SK-N-SH treated with all-trans-retinoic acid at 6 μM for 48 hours (cell line): ENCODE measurements around the gene SPATA21.
A peak's percentile ranks its signal among the peaks of the same experiment; 100 is the strongest.

Source experiments
- ARNTL ChIP-seq: fragments of 450-650 bp; formaldehyde crosslinking; IDR thresholded peaks from 2 replicates; pipeline ENCODE4 v1.5.0; 2020; ENCODE audit warnings: low read depth, mild to moderate bottlenecking, moderate library complexity, borderline replicate concordance
- CREB5 ChIP-seq: fragments of 250-450 bp; sonication (Bioruptor Pico); IDR thresholded peaks from 2 replicates; pipeline ENCODE4 v1.5.1; 2020; ENCODE audit warnings: low read depth, mild to moderate bottlenecking, moderate library complexity
- CSDC2 ChIP-seq: fragments of 250-450 bp; sonication (Bioruptor Pico); IDR thresholded peaks from 2 replicates; pipeline ENCODE4 v1.5.0; 2020; ENCODE audit warnings: mild to moderate bottlenecking, moderate library complexity
- GLIS3 ChIP-seq: fragments of 250-450 bp; sonication (Bioruptor Pico); IDR thresholded peaks from 2 replicates; pipeline ENCODE4 v1.5.0; 2020; ENCODE audit warnings: mild to moderate bottlenecking, moderate library complexity
- ISL1 ChIP-seq: fragments of 250-450 bp; sonication (Bioruptor Pico); IDR thresholded peaks from 2 replicates; pipeline ENCODE4 v2.1.2; 2022; ENCODE audit warnings: mild to moderate bottlenecking, moderate library complexity
- ZFP3 ChIP-seq: fragments of 250-450 bp; sonication (Bioruptor Pico); IDR thresholded peaks from 2 replicates; pipeline ENCODE4 v1.5.0; 2020; ENCODE audit warnings: mild to moderate bottlenecking, moderate library complexity
- ZFP30 ChIP-seq: fragments of 450-650 bp; formaldehyde crosslinking; IDR thresholded peaks from 2 replicates; pipeline ENCODE4 v1.5.0; 2022; ENCODE audit warnings: mild to moderate bottlenecking, moderate library complexity
- ZNF8 ChIP-seq: fragments of 450-650 bp; formaldehyde crosslinking; IDR thresholded peaks from 2 replicates; pipeline ENCODE4 v1.5.0; 2020; ENCODE audit warnings: mild to moderate bottlenecking, moderate library complexity
- TF ChIP-seq, protein P1 (sequence below): fragments of 250-450 bp; sonication (Bioruptor Pico); IDR thresholded peaks from 2 replicates; pipeline ENCODE4 v1.8.0; 2021; ENCODE audit warnings: low read depth, mild to moderate bottlenecking, moderate library complexity, borderline replicate concordance
- TF ChIP-seq, protein P2 (sequence below): fragments of 250-450 bp; sonication (Bioruptor Pico); IDR thresholded peaks from 2 replicates; pipeline ENCODE4 v1.5.0; 2020; ENCODE audit warnings: mild to moderate bottlenecking, moderate library complexity

DNA sequence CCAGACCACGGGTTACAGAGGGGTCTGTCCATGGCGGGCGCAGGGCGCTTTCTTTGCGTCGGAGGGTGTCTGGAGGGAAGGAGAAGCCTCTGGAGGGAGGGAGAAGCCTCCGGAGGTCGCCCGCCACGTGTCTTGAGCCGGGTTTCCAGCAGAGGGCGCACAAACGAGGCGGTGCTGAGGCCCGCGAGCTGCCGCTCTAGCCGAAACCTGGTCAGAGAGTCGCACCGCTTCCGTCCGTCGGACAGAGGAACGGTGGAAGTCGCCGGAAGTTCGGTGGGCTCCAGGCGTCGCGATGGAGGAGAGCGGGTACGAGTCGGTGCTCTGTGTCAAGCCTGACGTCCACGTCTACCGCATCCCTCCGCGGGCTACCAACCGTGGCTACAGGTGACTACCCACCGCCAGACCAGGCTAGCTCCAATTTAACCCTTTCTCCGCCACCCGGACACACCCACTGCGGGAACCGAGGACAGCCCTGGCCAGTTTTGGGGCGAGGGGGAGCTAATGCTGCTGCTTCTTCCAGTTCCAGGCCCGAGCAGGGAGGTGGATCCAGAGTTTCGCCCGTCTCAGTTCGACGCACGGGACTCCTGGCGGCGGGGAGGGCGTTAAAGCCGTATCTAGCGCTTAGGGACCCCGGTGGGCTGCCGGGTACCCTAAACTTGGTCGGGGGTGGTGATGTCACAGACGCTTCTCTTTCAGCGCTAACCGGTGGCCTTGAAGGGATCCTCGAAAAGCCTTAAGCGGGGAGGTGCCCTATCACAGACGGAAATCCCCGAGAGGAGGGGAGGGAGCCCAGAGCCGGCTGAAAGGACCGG, 3.5 kb upstream of the SPATA21 start, which contains the start of gene NECAP2:
- TF ChIP-seq ZFP30 (CRISPR knock-in tag) (no peak), ARNTL (CRISPR knock-in tag) (no peak), ZNF8 (CRISPR knock-in tag) (no peak), CSDC2 (CRISPR knock-in tag) (no peak), ZFP3 (no peak), CREB5 (CRISPR knock-in tag) (no peak), ISL1 (no peak), GLIS3 (CRISPR knock-in tag) (no peak)
- TF ChIP-seq, protein P1, sequence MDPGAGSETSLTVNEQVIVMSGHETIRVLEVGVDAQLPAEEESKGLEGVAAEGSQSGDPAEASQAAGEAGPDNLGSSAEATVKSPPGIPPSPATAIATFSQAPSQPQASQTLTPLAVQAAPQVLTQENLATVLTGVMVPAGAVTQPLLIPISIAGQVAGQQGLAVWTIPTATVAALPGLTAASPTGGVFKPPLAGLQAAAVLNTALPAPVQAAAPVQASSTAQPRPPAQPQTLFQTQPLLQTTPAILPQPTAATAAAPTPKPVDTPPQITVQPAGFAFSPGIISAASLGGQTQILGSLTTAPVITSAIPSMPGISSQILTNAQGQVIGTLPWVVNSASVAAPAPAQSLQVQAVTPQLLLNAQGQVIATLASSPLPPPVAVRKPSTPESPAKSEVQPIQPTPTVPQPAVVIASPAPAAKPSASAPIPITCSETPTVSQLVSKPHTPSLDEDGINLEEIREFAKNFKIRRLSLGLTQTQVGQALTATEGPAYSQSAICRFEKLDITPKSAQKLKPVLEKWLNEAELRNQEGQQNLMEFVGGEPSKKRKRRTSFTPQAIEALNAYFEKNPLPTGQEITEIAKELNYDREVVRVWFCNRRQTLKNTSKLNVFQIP (CRISPR knock-in tag): no peak
- TF ChIP-seq, protein P2, sequence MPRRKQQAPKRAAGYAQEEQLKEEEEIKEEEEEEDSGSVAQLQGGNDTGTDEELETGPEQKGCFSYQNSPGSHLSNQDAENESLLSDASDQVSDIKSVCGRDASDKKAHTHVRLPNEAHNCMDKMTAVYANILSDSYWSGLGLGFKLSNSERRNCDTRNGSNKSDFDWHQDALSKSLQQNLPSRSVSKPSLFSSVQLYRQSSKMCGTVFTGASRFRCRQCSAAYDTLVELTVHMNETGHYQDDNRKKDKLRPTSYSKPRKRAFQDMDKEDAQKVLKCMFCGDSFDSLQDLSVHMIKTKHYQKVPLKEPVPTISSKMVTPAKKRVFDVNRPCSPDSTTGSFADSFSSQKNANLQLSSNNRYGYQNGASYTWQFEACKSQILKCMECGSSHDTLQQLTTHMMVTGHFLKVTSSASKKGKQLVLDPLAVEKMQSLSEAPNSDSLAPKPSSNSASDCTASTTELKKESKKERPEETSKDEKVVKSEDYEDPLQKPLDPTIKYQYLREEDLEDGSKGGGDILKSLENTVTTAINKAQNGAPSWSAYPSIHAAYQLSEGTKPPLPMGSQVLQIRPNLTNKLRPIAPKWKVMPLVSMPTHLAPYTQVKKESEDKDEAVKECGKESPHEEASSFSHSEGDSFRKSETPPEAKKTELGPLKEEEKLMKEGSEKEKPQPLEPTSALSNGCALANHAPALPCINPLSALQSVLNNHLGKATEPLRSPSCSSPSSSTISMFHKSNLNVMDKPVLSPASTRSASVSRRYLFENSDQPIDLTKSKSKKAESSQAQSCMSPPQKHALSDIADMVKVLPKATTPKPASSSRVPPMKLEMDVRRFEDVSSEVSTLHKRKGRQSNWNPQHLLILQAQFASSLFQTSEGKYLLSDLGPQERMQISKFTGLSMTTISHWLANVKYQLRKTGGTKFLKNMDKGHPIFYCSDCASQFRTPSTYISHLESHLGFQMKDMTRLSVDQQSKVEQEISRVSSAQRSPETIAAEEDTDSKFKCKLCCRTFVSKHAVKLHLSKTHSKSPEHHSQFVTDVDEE (CRISPR knock-in tag): 0 out of 2 replicates have a peak, but pooled peaks have one; percentile 43
